RWPE2 (cell line): ENCODE results near the gene VWF.

Experiments used
- ATAC-seq: fragments of 200-7000 bp; cut with Tn5 transposase; 3 replicates; pipeline ENCODE4 v1.9.1; 2021; ENCODE audit warnings: low read depth
- DNase-seq: peaks from one replicate; pipeline ENCODE4 v3.0.0-alpha.2; 2020; ENCODE audit warnings: low spot score
- H3K27ac ChIP-seq: fragments of 450-650 bp; 2 replicates; pipeline ENCODE4 v1.5.1; 2017; ENCODE audit warnings: mild to moderate bottlenecking; ENCODE audit not compliant: poor library complexity, severe bottlenecking
- H3K27me3 ChIP-seq: fragments of 250-450 bp; sonication (Bioruptor Pico); 2 replicates; pipeline ENCODE4 v1.5.1; 2021; ENCODE audit warnings: mild to moderate bottlenecking, moderate library complexity; ENCODE audit not compliant: insufficient read depth, poor library complexity, severe bottlenecking
- H3K36me3 ChIP-seq: fragments of 250-450 bp; sonication (Bioruptor Pico); 2 replicates; pipeline ENCODE4 v1.5.1; 2020; ENCODE audit warnings: low read depth, mild to moderate bottlenecking, moderate library complexity
- H3K4me1 ChIP-seq: fragments of 250-450 bp; sonication (Bioruptor Pico); 2 replicates; pipeline ENCODE4 v1.5.1; 2021; ENCODE audit warnings: mild to moderate bottlenecking, moderate library complexity; ENCODE audit not compliant: insufficient read depth, poor library complexity, severe bottlenecking
- H3K4me3 ChIP-seq: fragments of 250-450 bp; sonication (Bioruptor Pico); 2 replicates; pipeline ENCODE4 v1.5.1; 2021; ENCODE audit warnings: mild to moderate bottlenecking, moderate library complexity; ENCODE audit not compliant: severe bottlenecking
- H3K9me3 ChIP-seq: fragments of 250-450 bp; sonication (Bioruptor Pico); 2 replicates; pipeline ENCODE4 v1.5.1; 2021; ENCODE audit warnings: mild to moderate bottlenecking, moderate library complexity; ENCODE audit not compliant: severe bottlenecking
- TF ChIP-seq, protein P1 (sequence below): fragments of 450-650 bp; IDR thresholded peaks from one replicate; pipeline ENCODE4 v1.5.1; 2017; ENCODE audit warnings: mild to moderate bottlenecking, moderate library complexity; ENCODE audit not compliant: poor library complexity, severe bottlenecking

VWF gene

DNA sequence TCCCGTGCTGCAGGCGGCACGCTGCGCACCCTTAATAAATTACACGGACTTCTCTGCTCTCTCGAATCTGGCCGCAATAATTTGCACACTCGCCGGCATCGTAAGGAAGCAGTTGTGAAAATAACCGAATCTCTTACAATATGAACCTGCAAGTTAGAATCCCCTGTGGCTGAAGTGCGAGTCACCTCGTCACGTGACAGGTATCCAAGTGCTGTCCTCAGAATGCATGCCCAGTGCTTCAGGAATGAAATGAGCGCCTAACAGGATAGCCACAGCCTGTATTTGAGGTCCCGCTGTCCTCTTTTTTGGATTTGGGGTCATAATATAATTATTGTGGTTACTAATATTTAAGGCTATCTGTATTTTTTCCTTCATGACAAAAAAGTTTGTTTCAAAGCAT, 82.0 kb downstream of the VWF start:
- no peaks in the 10 kb centered on the region for H3K36me3 ChIP-seq
- no peaks in the 10 kb centered on the region for H3K9me3 ChIP-seq
- H3K27me3 ChIP-seq = no peaks in the 10 kb centered on the region
- H3K4me3 ChIP-seq = no peak overlapping the region
- no peak for ATAC-seq
- TF ChIP-seq, protein P1, sequence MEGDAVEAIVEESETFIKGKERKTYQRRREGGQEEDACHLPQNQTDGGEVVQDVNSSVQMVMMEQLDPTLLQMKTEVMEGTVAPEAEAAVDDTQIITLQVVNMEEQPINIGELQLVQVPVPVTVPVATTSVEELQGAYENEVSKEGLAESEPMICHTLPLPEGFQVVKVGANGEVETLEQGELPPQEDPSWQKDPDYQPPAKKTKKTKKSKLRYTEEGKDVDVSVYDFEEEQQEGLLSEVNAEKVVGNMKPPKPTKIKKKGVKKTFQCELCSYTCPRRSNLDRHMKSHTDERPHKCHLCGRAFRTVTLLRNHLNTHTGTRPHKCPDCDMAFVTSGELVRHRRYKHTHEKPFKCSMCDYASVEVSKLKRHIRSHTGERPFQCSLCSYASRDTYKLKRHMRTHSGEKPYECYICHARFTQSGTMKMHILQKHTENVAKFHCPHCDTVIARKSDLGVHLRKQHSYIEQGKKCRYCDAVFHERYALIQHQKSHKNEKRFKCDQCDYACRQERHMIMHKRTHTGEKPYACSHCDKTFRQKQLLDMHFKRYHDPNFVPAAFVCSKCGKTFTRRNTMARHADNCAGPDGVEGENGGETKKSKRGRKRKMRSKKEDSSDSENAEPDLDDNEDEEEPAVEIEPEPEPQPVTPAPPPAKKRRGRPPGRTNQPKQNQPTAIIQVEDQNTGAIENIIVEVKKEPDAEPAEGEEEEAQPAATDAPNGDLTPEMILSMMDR = no peak
- peaks cover 5% of the 10 kb centered on the region for H3K4me1 ChIP-seq
- H3K27ac ChIP-seq = no peak overlapping the region
- no peak for DNase-seq

- H3K9me3 ChIP-seq = no peaks in the 10 kb centered on the region
- H3K27ac ChIP-seq = no peak overlapping the region
- DNase-seq (no peak), ATAC-seq (no peak)
- TF ChIP-seq, protein P1 = no peak
- H3K4me1 ChIP-seq = peaks cover 5% of the 10 kb centered on the region
- H3K27me3 ChIP-seq = no peaks in the 10 kb centered on the region
- no peak overlapping the region for H3K4me3 ChIP-seq
- no peaks in the 10 kb centered on the region for H3K36me3 ChIP-seq
These were observed 82.6 kb downstream of the VWF start for GRCh38 chr12:6041891-6042290.

- Histone ChIP-seq H3K27me3 (no peaks in the 10 kb centered on the region), H3K4me3 (no peak overlapping the region), H3K27ac (no peak overlapping the region), H3K36me3 (no peaks in the 10 kb centered on the region), H3K9me3 (no peaks in the 10 kb centered on the region), H3K4me1 (peaks cover 5% of the 10 kb centered on the region)
- DNase-seq (no peak), ATAC-seq (no peak)
- TF ChIP-seq, protein P1 = no peak
These were observed 83.7 kb downstream of the VWF start for GRCh38 chr12:6040815-6041214.

DNA sequence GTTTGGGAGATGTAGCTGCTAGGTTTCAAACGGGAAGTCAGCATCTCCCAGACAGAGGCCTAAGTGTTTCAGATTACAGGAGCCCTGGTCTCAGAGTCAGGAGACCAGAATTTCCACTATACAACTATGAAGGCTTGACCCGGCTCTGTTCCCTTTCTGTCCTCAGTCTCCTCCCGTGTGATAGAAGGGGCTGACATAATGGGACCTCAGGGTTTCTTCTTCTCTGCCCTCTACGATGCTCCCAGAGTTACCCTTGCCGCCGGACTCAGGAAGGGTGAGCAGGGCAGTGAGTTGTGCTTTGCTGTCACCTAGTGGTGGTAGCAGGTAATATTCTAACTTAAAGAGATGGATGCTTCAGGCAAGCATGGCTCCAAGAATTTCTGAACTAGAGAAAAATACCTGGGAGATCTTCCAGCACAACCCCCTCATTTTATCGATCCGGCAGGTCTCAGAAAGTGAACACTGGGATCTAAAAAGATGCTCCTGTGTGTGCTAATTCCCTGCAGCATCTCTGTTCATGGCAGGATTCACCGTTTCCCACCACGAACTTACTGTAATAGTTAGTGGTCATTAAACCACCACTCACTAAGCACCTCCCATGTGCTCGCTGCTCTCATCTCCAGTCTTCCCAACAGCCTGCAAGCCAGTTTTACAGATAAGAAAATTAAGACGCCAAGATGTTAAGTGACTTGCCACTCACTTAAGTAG, 84.4 kb downstream of the VWF start:
- ATAC-seq (peak; percentile 80), DNase-seq (no peak)
- Histone ChIP-seq H3K27me3 (no peaks in the 10 kb centered on the region), H3K4me1 (peaks cover 5% of the 10 kb centered on the region), H3K9me3 (no peaks in the 10 kb centered on the region), H3K27ac (no peak overlapping the region), H3K36me3 (no peaks in the 10 kb centered on the region), H3K4me3 (no peak overlapping the region)
- TF ChIP-seq, protein P1 = peak; percentile 96

DNA sequence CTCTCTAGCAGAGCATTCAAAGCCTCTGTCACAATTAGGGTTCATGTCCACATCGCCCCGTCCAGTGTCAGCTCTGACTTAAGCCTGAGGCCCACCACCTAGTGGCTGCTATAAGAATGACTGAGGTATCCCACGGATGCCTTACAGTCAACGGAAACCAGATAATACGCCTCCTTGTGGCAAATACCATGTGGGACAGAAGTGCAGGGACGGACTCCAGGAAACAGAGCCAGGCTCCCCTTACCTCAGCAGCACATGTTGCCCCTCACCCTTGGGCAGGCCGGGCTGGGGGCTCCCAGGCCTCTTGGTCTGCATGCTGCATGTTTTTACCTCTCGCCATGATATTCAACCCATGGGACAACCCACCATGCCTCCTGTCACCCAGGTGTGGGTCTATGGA, 86.3 kb downstream of the VWF start:
- Histone ChIP-seq H3K27ac (no peak overlapping the region), H3K27me3 (no peaks in the 10 kb centered on the region), H3K4me1 (no peaks in the 10 kb centered on the region), H3K9me3 (no peaks in the 10 kb centered on the region), H3K4me3 (no peak overlapping the region), H3K36me3 (no peaks in the 10 kb centered on the region)
- ATAC-seq (peak; percentile 44; the same call in 2 of the 3 replicates), DNase-seq (no peak)
- TF ChIP-seq, protein P1 = peak; percentile 55
